GM12865 (cell line): ENCODE measurements around the gene KCNJ9.

Experiments used
- DNase-seq: peaks from one replicate; pipeline ENCODE4 v3.0.0; 2010; ENCODE audit warnings: low read depth
- H3K4me3 ChIP-seq: 2 replicates; pipeline ENCODE4 v1.5.1; 2011; ENCODE audit warnings: mild to moderate bottlenecking, low read depth, low read length, control low read depth
- TF ChIP-seq, protein P1 (sequence below): IDR thresholded peaks from 2 replicates; pipeline ENCODE4 v1.5.1; 2011; ENCODE audit warnings: low read length, control low read depth, low read depth, inconsistent platforms; ENCODE audit not compliant: insufficient read depth; ENCODE audit errors: missing control alignments

The KCNJ9 gene

GRCh38 chr1:160127381-160127780 is 46.0 kb downstream of the KCNJ9 start:
- no peak for DNase-seq
- TF ChIP-seq, protein P1, sequence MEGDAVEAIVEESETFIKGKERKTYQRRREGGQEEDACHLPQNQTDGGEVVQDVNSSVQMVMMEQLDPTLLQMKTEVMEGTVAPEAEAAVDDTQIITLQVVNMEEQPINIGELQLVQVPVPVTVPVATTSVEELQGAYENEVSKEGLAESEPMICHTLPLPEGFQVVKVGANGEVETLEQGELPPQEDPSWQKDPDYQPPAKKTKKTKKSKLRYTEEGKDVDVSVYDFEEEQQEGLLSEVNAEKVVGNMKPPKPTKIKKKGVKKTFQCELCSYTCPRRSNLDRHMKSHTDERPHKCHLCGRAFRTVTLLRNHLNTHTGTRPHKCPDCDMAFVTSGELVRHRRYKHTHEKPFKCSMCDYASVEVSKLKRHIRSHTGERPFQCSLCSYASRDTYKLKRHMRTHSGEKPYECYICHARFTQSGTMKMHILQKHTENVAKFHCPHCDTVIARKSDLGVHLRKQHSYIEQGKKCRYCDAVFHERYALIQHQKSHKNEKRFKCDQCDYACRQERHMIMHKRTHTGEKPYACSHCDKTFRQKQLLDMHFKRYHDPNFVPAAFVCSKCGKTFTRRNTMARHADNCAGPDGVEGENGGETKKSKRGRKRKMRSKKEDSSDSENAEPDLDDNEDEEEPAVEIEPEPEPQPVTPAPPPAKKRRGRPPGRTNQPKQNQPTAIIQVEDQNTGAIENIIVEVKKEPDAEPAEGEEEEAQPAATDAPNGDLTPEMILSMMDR: no peak
- no peak overlapping the region for H3K4me3 ChIP-seq

DNA sequence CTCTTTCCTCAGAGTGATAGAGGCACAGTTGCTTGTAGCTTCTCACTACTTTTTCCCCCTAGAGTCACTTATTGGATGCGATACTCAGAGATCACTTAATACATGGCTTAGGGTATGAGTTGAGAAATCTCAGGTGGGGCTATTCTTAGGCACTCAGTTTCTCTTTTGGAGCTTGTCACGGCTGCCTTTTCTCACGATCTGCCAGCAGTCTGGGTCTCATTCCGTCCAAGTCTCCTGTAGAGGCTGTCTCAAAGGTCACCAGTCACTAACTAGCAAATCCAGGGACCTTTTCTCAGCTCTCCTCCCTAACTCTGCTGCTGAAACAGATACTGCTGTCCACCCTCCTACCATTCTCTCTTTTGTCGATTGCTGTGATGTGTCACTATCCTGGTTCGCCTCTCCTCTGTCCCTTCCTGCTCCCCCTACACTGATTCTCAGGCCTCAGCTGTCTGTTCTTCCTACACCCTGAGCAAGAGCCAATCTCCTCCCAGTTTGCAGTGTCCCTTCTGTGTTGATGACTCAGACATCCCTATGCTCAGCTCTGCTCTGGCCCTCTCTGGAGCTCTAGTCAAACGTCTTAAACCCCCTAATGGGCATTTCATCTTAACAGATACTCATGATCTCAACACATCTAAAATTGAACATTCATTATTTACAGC is 46.7 kb downstream of the KCNJ9 start:
- TF ChIP-seq, protein P1: no peak
- DNase-seq: peak; percentile 30
- H3K4me3 ChIP-seq: no peak overlapping the region

DNA sequence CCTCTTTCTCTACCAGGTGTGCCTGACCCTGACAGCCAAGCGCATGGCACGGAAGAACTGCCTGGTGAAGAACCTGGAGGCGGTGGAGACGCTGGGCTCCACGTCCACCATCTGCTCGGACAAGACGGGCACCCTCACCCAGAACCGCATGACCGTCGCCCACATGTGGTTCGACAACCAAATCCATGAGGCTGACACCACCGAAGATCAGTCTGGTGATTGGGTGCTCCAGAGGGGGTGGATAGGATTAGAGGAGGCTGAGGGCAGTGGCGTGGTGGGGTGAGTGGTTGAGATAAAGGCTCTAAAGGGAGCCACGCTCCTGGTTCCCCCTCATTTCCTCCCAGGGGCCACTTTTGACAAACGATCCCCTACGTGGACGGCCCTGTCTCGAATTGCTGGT is 47.3 kb downstream of the KCNJ9 start:
- no peak for DNase-seq
- H3K4me3 ChIP-seq: no peak overlapping the region
- TF ChIP-seq, protein P1: no peak

- DNase-seq: no peak
- H3K4me3 ChIP-seq: no peak overlapping the region
- TF ChIP-seq, protein P1: no peak
Measured at GRCh38 chr1:160129046-160129445, 47.7 kb downstream of the KCNJ9 start.

DNA sequence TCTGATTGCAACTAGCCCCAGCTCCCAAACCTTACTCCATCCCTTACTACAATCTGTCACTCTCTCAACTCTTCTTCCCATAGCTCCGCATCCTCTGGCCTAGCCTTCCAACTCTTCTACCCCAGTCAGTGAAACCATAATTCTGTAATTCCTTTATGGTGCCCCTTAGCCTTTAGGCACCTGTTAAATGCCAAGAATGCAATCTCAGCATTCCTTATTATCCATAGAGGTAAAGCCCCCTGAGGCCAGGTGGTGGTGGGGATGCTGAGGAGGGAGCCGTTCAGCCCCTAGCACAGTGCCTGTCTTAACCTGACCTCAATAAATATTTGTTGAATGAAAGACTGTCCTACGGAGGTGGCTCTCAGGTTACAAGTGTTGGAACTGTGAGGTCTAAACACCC is 48.2 kb downstream of the KCNJ9 start:
- no peak for DNase-seq
- no peak overlapping the region for H3K4me3 ChIP-seq
- TF ChIP-seq, protein P1: no peak

DNA sequence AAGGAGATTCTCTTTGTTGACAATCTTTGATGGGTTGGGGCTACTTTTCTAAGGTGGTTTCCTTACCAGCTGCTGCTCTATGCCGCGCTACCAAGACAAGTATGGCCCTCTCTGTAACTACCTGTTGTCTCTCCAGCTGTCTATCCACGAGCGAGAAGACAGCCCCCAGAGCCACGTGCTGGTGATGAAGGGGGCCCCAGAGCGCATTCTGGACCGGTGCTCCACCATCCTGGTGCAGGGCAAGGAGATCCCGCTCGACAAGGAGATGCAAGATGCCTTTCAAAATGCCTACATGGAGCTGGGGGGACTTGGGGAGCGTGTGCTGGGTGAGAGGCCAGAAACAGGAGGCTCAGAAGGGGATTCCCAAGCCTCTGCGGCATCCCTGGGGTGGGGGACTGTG is 48.6 kb downstream of the KCNJ9 start:
- no peak for DNase-seq
- TF ChIP-seq, protein P1: no peak
- no peak overlapping the region for H3K4me3 ChIP-seq

GRCh38 chr1:160130486-160130885 is 49.1 kb downstream of the KCNJ9 start:
- DNase-seq: no peak
- TF ChIP-seq, protein P1: no peak
- H3K4me3 ChIP-seq: no peak overlapping the region
